NCI-H1417 (cell line): ENCODE results near the gene CCDC116.
"Not testable (repeated sequence)": the region's sequence is repeated elsewhere in the genome, so short reads cannot be mapped to it uniquely, and the experiment has no call there.

Source experiments
- DNase-seq, 3 experiments: peaks; one replicate each; lab custom pipeline; 2025; lab: John Stamatoyannopoulos, UW

Gene CCDC116

GRCh38 chr22:21631025-21631424, 1.5 kb upstream of the CCDC116 start:
- no peak for DNase-seq

- no peak for DNase-seq
Observed at GRCh38 chr22:21632931-21633330, 371 bp downstream of the CCDC116 start.

DNA sequence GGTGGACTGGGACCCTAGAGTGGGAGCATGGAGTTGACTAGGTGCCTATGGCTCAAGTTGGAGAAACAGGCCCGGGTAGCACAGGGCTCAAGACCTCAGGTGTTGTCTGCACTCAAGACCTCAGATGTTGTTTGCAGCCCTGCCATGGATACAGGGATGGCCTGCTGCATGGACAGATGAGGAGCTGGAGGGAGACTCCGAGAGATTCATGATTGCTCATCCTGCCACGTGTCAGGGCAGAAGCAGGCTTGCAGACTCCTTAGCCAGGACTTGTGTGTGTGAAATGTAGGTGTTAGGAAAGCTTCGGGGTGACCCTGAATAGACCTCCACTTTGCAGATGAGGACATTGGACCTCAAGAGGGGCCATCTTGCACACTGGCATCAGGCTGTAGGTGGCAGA, 921 bp downstream of the CCDC116 start:
- no peak for DNase-seq

DNA sequence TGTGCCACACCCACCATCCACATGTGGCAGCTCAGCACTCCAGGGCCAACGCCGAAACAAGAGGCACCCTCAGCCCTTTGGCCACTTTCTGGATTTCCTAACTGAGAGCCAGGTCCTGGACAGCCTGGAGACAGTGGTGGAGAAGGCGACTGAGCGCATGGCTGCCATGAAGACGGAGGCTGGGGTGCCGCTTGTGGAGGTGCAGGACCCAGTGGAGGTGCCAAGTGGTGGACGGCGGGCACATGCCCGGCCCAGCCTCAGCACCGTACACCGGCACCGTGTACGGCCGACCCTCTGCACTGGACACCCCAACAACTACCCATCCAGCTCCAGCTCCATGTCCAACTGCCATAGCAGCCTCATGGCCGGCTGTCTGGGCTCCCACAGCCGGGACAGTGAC, 1.5 kb downstream of the CCDC116 start:
- DNase-seq, result no peak

DNA sequence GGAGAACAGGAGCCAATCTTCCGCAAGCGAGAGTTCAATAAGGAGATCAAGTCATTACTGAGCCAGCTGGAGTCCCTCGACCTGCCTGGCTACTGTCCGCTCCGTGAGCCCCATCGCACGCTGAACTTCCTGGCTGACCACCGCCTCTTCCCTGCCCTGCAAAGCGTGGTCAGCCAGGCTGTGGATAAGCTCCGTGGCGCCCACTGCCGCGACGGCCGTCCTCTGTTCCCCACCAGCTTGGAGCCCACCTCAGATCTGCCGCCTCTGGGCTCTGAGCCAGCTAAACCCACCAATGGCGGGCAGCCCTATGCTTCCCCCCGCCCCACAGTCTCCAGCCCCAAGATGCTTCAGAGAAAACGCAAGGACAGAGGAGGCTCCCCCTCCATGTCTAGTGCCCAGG, 2.3 kb downstream of the CCDC116 start:
- DNase-seq, result no peak

DNA sequence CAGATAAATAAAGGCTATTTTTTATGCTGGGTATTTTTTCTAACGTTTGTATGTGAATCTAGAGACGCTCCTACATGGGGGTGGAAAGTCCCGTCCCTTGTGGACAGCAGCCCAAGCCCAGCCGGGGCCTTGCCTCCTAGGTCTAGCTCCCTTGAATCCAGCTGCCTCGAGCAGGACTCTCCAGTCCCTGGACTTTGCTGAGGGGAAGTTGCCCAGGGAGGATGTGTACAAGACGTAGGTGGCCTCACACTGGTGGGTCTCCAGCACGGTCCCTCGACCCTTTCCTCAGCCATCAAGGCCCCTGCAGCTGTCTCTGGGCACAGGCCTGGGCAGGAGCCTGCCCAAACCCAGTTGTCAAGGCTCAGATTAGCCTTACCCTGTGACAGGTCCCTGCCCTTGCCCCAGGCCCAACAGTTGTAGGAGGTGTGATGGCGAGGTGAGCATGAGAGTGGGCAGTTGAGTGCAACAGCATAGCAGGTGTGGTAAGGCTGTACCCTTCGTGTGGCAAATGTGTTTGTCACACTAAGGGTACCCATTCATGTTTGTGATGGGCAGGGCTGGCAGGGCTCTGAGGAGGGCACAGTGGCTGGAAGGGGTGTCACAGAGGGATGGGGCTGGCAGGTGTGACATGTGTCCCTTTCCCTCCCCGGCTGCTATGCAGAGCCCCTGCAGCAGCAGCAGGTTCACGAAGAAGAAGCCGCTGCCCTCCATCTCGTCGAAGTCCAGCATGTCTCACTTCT, 3.4 kb downstream of the CCDC116 start:
- DNase-seq, result no peak

GRCh38 chr22:21636629-21637218, 4.2 kb downstream of the CCDC116 start:
- DNase-seq, result no peak

DNA sequence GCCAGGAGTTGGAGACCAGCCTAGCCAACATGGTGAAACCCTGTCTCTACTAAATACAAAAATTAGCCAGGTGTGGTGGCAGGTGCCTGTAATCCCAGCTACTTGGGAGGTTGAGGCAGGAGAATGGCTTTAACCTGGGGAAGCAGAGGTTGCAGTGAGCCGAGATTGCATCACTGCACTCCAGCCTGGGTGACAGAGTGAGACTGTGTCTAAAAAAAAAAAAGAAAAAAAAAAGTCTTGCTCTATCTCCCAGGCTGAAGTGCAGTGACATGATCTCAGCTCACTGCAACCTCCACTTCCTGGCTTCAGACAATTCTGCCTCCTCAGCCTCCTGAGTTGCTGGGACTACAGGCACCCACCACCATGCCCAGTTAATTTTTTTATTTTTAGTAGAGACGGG, 4.9 kb downstream of the CCDC116 start:
- not testable (repeated sequence) for DNase-seq

DNA sequence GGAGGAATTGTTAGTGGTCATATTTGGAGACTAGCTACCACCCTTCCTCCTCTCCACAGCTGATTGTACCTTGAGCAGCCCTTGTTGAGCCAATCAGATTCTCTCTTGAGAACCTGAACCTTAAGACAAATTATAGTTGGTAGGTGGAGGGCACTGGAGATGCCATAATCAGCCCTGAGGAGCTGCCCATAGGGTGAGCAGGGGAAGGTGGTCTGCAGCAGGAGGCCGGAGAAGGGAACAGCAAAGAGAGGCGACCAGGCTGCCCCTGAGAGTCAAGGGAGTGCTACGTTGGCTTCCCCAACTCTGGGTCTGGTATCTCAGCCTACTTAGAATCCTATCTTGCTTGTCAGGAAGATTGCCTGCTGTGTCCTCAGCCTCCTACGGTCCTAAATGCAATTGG, 6.8 kb downstream of the CCDC116 start:
- no peak for DNase-seq

DNA sequence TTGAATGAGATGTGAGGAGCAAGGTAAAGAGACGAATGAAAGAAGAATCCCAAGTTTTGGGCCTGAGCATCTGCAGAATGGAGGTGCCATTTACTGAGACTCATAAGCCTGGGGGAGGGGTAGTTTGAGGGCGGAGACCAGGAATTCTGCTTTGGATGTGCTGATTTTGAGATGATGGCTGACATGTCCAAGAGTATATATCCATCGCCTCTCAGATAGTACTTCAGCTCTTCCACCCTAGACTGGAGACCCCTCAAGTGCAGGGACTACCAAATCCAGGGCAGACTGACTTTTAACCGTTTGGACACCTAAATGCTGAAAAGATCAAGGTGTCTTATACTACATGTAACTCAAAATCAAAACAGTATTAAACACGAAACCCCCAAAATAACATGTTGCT, 8.2 kb downstream of the CCDC116 start:
- DNase-seq, result no peak

GRCh38 chr22:21641417-21641788, 8.8 kb downstream of the CCDC116 start:
- peak in 2 of 3 experiments; percentile 53 to 74 for DNase-seq

GRCh38 chr22:21641789-21642583, 9.4 kb downstream of the CCDC116 start, which contains the start of gene SDF2L1:
Gene SDF2L1, plus strand, starts transcription at chr22:21642302. Its CDS starts 35 bp downstream, at chr22:21642337.
- DNase-seq, result peak; percentile 92 to 96 (median 96)

DNA sequence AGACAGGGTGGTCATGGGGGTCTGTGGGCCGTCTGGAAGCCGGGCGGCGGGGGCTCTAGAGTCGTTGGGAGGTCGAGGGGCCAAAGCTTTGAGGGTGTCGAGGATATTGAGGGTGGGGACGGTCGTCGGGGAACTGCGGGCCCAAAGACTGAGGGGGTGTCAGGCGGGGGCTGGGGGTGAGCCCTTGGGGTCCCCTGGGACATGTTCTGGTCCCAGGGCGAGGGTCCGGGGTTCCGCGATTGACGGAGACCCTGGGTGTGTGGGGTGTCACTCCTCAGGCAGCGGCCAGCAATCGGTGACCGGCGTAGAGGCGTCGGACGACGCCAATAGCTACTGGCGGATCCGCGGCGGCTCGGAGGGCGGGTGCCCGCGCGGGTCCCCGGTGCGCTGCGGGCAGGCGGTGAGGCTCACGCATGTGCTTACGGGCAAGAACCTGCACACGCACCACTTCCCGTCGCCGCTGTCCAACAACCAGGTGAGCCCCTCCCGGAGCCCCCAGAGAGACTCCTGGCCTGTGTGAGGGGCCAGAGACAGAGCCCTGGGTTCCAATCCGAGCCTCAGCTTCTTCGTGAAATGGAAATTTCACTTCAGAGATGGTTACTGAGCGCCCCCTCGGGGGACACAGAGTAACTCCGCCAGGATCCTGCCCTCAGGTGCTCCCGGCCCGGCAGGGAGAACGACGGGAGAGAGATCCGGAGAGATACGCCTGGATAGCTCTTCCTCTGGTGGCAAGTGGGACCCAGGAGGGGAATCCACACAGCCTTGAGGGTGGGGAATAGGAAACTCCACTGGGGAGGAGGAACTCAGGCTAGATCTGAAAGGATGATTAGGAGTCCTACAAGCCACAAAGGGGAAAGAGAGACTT, 10.3 kb downstream of the CCDC116 start:
- DNase-seq, result peak; percentile 26 to 70 (median 68)

DNA sequence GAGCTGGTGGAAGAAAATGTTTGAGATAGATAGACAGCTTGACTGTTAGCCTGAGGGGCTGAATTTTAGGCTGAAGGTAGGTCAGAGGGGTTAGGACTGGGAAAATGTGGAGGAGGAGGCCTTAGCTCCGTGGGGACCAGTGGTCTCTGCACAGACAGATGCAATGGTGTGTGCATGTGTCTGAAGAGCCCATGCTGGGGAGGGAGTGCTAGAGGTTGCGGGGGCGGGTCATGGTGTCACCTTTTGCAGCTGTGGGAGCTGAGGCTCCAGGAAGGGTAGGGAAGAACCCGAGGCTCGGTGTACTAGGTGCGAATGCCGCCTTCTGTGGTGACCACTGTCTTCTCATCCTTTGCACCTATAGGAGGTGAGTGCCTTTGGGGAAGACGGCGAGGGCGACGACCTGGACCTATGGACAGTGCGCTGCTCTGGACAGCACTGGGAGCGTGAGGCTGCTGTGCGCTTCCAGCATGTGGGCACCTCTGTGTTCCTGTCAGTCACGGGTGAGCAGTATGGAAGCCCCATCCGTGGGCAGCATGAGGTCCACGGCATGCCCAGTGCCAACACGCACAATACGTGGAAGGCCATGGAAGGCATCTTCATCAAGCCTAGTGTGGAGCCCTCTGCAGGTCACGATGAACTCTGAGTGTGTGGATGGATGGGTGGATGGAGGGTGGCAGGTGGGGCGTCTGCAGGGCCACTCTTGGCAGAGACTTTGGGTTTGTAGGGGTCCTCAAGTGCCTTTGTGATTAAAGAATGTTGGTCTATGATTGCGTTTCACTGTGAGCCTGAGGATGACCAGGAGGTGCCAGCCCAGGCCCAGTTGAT, 11.2 kb downstream of the CCDC116 start:
- peak in 1 of 3 experiments; percentile 12 for DNase-seq

- DNase-seq, result not testable (repeated sequence)
Observed at GRCh38 chr22:21645513-21645912, 13.0 kb downstream of the CCDC116 start.

- DNase-seq, result peak; percentile 51 to 77 (median 65)
Observed at GRCh38 chr22:21646608-21647590, 14.3 kb downstream of the CCDC116 start.

- no peak for DNase-seq
Observed at GRCh38 chr22:21650280-21650679, 17.7 kb downstream of the CCDC116 start.

DNA sequence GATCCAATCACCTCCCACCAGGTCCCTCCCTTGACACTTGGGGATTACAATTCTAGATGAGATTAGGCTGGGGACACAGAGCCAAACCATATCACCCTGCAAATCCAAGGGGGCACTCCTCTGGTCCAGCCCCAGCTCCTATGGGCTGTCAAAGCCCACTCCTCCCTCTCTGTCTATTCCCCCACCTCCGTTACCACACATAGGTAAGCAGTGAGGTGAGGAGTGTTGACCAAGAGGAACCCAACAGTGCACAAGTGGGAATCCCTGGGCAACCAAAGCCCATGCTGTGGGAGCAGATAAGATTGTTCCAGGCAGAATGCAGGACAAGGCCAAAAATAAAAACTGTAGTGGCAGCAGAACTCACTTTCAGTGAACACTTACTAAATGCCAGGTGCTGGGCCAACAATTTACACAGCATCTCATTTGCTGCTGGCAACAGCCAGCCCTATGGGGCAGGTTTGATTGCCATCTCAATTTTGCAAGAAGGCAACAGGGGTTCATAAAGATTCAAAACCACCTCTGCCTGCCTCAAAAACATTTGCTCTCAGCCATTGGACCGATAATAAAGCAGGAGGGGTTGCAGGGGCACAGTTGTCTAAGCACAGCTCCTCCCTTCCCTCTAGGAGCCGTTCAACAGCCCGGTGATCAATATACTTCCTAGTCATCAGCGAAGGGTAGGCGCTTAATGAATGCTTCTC, 18.4 kb downstream of the CCDC116 start:
- DNase-seq, result peak in 2 of 3 experiments; percentile 56 to 63

GRCh38 chr22:21651521-21652009, 19.0 kb downstream of the CCDC116 start:
- DNase-seq, result no peak
